ENCODE data around the gene THBS3.

DNA sequence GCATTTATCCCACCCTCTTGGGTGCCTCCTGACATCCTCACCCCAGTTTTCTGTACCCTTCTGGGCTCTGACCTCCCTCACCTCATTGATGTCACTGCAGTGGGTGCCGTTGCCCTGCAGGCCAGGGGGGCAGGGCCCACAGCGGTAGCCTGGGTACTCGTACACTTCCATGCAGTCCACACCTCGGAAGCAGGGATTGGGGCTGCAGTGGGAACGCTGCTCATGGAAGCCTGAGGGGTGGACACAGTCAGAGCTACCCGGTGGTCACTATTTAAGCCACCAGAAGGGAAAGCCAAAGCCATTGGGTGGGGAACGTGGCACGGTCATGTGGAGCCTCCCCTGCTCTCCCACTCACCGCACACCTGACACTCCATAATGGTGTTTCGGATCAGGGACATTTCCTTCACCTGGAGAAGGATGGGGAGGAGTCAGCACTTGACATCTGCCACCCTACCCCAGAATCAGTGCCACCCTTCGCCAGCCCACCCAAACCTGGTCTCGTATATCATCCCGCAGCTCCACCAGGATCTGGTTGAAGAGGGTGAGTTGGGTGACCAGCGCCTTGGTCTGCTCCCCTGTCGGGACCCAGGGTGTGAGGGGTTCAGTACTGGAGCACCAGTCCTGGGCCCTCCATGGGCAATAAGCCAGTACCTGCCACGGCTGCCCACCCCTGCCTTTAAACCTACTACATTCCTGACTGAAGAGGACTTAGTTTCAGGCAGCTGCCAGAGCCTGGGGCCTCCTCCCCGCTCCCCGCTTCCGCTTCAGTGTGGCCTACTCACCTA, 4.8 kb downstream of the THBS3 start:
- TF ChIP-seq, protein P1, sequence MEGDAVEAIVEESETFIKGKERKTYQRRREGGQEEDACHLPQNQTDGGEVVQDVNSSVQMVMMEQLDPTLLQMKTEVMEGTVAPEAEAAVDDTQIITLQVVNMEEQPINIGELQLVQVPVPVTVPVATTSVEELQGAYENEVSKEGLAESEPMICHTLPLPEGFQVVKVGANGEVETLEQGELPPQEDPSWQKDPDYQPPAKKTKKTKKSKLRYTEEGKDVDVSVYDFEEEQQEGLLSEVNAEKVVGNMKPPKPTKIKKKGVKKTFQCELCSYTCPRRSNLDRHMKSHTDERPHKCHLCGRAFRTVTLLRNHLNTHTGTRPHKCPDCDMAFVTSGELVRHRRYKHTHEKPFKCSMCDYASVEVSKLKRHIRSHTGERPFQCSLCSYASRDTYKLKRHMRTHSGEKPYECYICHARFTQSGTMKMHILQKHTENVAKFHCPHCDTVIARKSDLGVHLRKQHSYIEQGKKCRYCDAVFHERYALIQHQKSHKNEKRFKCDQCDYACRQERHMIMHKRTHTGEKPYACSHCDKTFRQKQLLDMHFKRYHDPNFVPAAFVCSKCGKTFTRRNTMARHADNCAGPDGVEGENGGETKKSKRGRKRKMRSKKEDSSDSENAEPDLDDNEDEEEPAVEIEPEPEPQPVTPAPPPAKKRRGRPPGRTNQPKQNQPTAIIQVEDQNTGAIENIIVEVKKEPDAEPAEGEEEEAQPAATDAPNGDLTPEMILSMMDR (IDR thresholded peaks at IDR 0.05; ENCODE audit: poor library complexity), result no peak
- no peak for TF ChIP-seq EZH2phosphoT487 (IDR thresholded peaks at IDR 0.05; ENCODE audit: low read depth, severe bottlenecking, unreplicated experiment)
